M059J (cell line): ENCODE results near the gene ACAT2. TPM values are rescaled to one million over a fixed set of nuclear protein-coding genes. Genes with fewer than 3 reads are reported as not detected.
"Not testable (repeated sequence)": the region's sequence is repeated elsewhere in the genome, so short reads cannot be mapped to it uniquely, and the experiment has no call there.

Source experiments
- DNase-seq: peaks from one replicate; pipeline ENCODE4 v3.0.0-alpha.2; 2012; ENCODE audit warnings: low read depth
- total RNA-seq: library from RNA; depleted of rRNA; stranded (reverse); fragments of >200 nt; shearing (Covaris generic); gene quantifications from 2 replicates; pipeline ENCODE4 v1.2.3, GENCODE V29; 2014; rRNA removed

Gene ACAT2
- total RNA-seq, 1 experiment from 2014 or later: 75.8 TPM

GRCh38 chr6:159809149-159809548 is 47.3 kb downstream of the ACAT2 start:
- no peak for DNase-seq

- no peak for DNase-seq
Measured at GRCh38 chr6:159813781-159814180, 51.9 kb downstream of the ACAT2 start.

GRCh38 chr6:159815410-159815809 is 53.6 kb downstream of the ACAT2 start:
- DNase-seq: no peak

GRCh38 chr6:159816775-159817174 is 54.9 kb downstream of the ACAT2 start:
- not testable (repeated sequence) for DNase-seq

- no peak for DNase-seq
Measured at GRCh38 chr6:159817951-159818739, 56.3 kb downstream of the ACAT2 start.

- no peak for DNase-seq
Measured at GRCh38 chr6:159819098-159819497, 57.3 kb downstream of the ACAT2 start.

- no peak for DNase-seq
Measured at GRCh38 chr6:159819932-159820640, 58.2 kb downstream of the ACAT2 start.

GRCh38 chr6:159821122-159821521 is 59.3 kb downstream of the ACAT2 start:
- no peak for DNase-seq

- no peak for DNase-seq
Measured at GRCh38 chr6:159821726-159822125, 59.9 kb downstream of the ACAT2 start.

GRCh38 chr6:159823953-159824352 is 62.1 kb downstream of the ACAT2 start:
- DNase-seq: no peak

GRCh38 chr6:159824690-159825089 is 62.8 kb downstream of the ACAT2 start:
- DNase-seq: not testable (repeated sequence)

- DNase-seq: no peak
Measured at GRCh38 chr6:159826004-159826403, 64.2 kb downstream of the ACAT2 start.

- DNase-seq: no peak
Measured at GRCh38 chr6:159826968-159827647, 65.3 kb downstream of the ACAT2 start.

GRCh38 chr6:159828074-159828473 is 66.2 kb downstream of the ACAT2 start:
- no peak for DNase-seq

Other genes starting within 250 kb of the ACAT2 start
- gene SOD2, start 68.8 kb upstream of the ACAT2 start, total RNA-seq: 73.2 and 108 TPM in 2 replicates
- gene WTAP, start 34.5 kb upstream of the ACAT2 start, total RNA-seq: 79.6 and 106 TPM in 2 replicates
- 264 and 310 TPM in 2 replicates for gene TCP1, start 27.6 kb downstream of the ACAT2 start, total RNA-seq
- gene MRPL18, start 28.4 kb downstream of the ACAT2 start, total RNA-seq: 241 and 249 TPM in 2 replicates
- not detected in 2 replicates for gene PNLDC1, start 38.2 kb downstream of the ACAT2 start, total RNA-seq
- not detected in 2 replicates for gene MAS1, start 128.9 kb downstream of the ACAT2 start, total RNA-seq
- 41.4 and 67.8 TPM in 2 replicates for gene IGF2R, start 207.0 kb downstream of the ACAT2 start, total RNA-seq